GM23248 (cell line): ENCODE data around the gene HIGD1A. TPM values are rescaled to one million over a fixed set of nuclear protein-coding genes. Genes with fewer than 3 reads are reported as not detected.

Source experiments
- DNase-seq: peaks from one replicate; pipeline ENCODE4 v3.0.0-alpha.2; 2015
- H2AFZ ChIP-seq: fragments of 200-600 bp; sonication (generic); 2 replicates; pipeline ENCODE4 v1.6.1; 2016; ENCODE audit warnings: antibody characterized with exemption
- H3F3A ChIP-seq: fragments of 200-600 bp; sonication (generic); 2 replicates; pipeline ENCODE4 v1.6.1; 2016; ENCODE audit warnings: mild to moderate bottlenecking, antibody characterized with exemption, mixed run types; ENCODE audit not compliant: insufficient read depth
- H3K27ac ChIP-seq: fragments of 200-600 bp; sonication (generic); 2 replicates; pipeline ENCODE4 v1.5.1; 2016; ENCODE audit warnings: mild to moderate bottlenecking
- H3K27me3 ChIP-seq: fragments of 200-600 bp; sonication (generic); replicated peaks from 2 replicates; pipeline ENCODE4 v1.6.1; 2016; ENCODE audit warnings: mild to moderate bottlenecking; ENCODE audit not compliant: insufficient read depth
- H3K36me3 ChIP-seq: fragments of 200-600 bp; sonication (generic); 2 replicates; pipeline ENCODE4 v1.6.1; 2016; ENCODE audit warnings: low read depth, mild to moderate bottlenecking
- H3K4me1 ChIP-seq: fragments of 200-600 bp; sonication (generic); 2 replicates; pipeline ENCODE4 v1.6.1; 2016; ENCODE audit warnings: mild to moderate bottlenecking; ENCODE audit not compliant: insufficient read depth
- H3K4me2 ChIP-seq: fragments of 200-600 bp; sonication (generic); one replicate; pipeline ENCODE4 v1.6.1; 2016; ENCODE audit warnings: mild to moderate bottlenecking; ENCODE audit not compliant: unreplicated experiment
- H3K4me3 ChIP-seq: fragments of 200-600 bp; sonication (generic); 2 replicates; pipeline ENCODE4 v1.5.1; 2016; ENCODE audit warnings: mild to moderate bottlenecking
- H3K79me2 ChIP-seq: fragments of 200-600 bp; sonication (generic); 2 replicates; pipeline ENCODE4 v1.6.1; 2016; ENCODE audit warnings: mild to moderate bottlenecking; ENCODE audit not compliant: insufficient read depth
- H3K9ac ChIP-seq: fragments of 200-600 bp; sonication (generic); 2 replicates; pipeline ENCODE4 v1.6.1; 2016; ENCODE audit warnings: mild to moderate bottlenecking
- H3K9me2 ChIP-seq: fragments of 200-600 bp; sonication (generic); 2 replicates; pipeline ENCODE4 v1.6.1; 2016; ENCODE audit warnings: mixed run types, mild to moderate bottlenecking, moderate library complexity; ENCODE audit not compliant: insufficient read depth
- H3K9me3 ChIP-seq: fragments of 200-600 bp; sonication (generic); one replicate; pipeline ENCODE4 v1.6.1; 2017; ENCODE audit warnings: low read depth
- H4K20me1 ChIP-seq: fragments of 200-600 bp; sonication (generic); 2 replicates; pipeline ENCODE4 v1.6.0; 2016; ENCODE audit not compliant: insufficient read depth
- EZH2 ChIP-seq: fragments of 200-600 bp; sonication (generic); IDR thresholded peaks from 2 replicates; pipeline ENCODE4 v1.6.1; 2018; ENCODE audit warnings: antibody characterized with exemption, mild to moderate bottlenecking; ENCODE audit not compliant: insufficient read depth, poor library complexity, severe bottlenecking
- EZH2phosphoT487 ChIP-seq: fragments of 200-600 bp; sonication (generic); IDR thresholded peaks from 2 replicates; pipeline ENCODE4 v1.6.1; 2018; ENCODE audit warnings: antibody characterized with exemption, moderate library complexity, mild to moderate bottlenecking, low read depth; ENCODE audit not compliant: insufficient read depth
- WGBS, 2 experiments: methylation state at CpG; one replicate each; pipeline ENCODE4 v1.1.6; 2015 to 2017; ENCODE audit warnings: low lambda C conversion rate in 2 of 2, low coverage in 1 of 2; ENCODE audit errors: missing lambda C conversion rate in 2 of 2; 5-methylcytosine and 5-hydroxymethylcytosine counted together
- in situ Hi-C: fragments of 300-500 bp; cut with MboI; formaldehyde crosslinking; loops from 2 replicates; pipeline ENCODE4 v1.15.0; 2020
- polyA plus RNA-seq: library from polyadenylated mRNA; unstranded; fragments of >200 nt; fragmentation: Nextera tagmentation; extraction: Ambion mirVana; gene quantifications from 2 replicates; pipeline ENCODE4 v1.2.1, GENCODE V29; 2016
- total RNA-seq: library from RNA; depleted of rRNA; stranded (reverse); fragments of >200 nt; shearing (Covaris generic); gene quantifications from 2 replicates; pipeline ENCODE4 v1.2.3, GENCODE V29; 2014

Gene HIGD1A
- total and polyA plus RNA-seq, 2 experiments from 2014 or later = 173 to 217 TPM

GRCh38 chr3:42841332-42841731, 37.0 kb upstream of the HIGD1A start:
- in situ Hi-C loops = no loop called here
- H3K79me2 ChIP-seq = no peaks in the 10 kb centered on the region
- no peaks in the 10 kb centered on the region for H3K9me3 ChIP-seq
- H3K4me3 ChIP-seq = no peak overlapping the region
- H3K9ac ChIP-seq = no peak overlapping the region
- no peaks in the 10 kb centered on the region for H3K9me2 ChIP-seq
- H3K4me1 ChIP-seq = no peaks in the 10 kb centered on the region
- WGBS, 2 experiments = 19 to 20% methylated on average over 1 of the region's 1 CpG
- no peaks in the 10 kb centered on the region; the same call in 1 of the 2 replicates for H3K27me3 ChIP-seq
- DNase-seq = no peak
- H4K20me1 ChIP-seq = no peaks in the 10 kb centered on the region
- no peaks in the 10 kb centered on the region for H3F3A ChIP-seq
- no peak overlapping the region for H3K4me2 ChIP-seq
- H3K36me3 ChIP-seq = no peaks in the 10 kb centered on the region
- H2AFZ ChIP-seq = no peak overlapping the region
- H3K27ac ChIP-seq = no peak overlapping the region
- TF ChIP-seq EZH2phosphoT487 (no peak), EZH2 (no peak)

GRCh38 chr3:42839616-42840015, 35.3 kb upstream of the HIGD1A start:
- 5% methylated on average over 7 of the region's 7 CpGs for WGBS, 2 experiments
- Histone ChIP-seq H3K4me1 (no peaks in the 10 kb centered on the region), H3K27me3 (no peaks in the 10 kb centered on the region), H3K79me2 (no peaks in the 10 kb centered on the region), H3K36me3 (no peaks in the 10 kb centered on the region), H3K9me2 (no peaks in the 10 kb centered on the region), H3K9me3 (no peaks in the 10 kb centered on the region), H3F3A (no peaks in the 10 kb centered on the region), H3K27ac (no peak overlapping the region), H3K9ac (peak overlapping the region; percentile 44; the same call in 1 of the 2 replicates), H3K4me2 (peak overlapping the region; percentile 37), H2AFZ (peak overlapping the region; percentile 83), H4K20me1 (no peaks in the 10 kb centered on the region), H3K4me3 (peak overlapping the region; percentile 43; the same call in 1 of the 2 replicates)
- in situ Hi-C loops = no loop called here
- TF ChIP-seq EZH2phosphoT487 (no peak), EZH2 (no peak)
- DNase-seq = peak; percentile 84

- Histone ChIP-seq H3K4me3 (no peak overlapping the region), H3K9ac (no peak overlapping the region), H3K9me2 (no peaks in the 10 kb centered on the region), H2AFZ (no peak overlapping the region), H3F3A (no peaks in the 10 kb centered on the region), H3K4me2 (no peak overlapping the region), H3K27me3 (no peaks in the 10 kb centered on the region), H3K9me3 (no peaks in the 10 kb centered on the region), H4K20me1 (no peaks in the 10 kb centered on the region), H3K4me1 (no peaks in the 10 kb centered on the region), H3K79me2 (no peaks in the 10 kb centered on the region), H3K36me3 (no peaks in the 10 kb centered on the region), H3K27ac (no peak overlapping the region)
- 46 to 50% methylated on average over 4 of the region's 4 CpGs for WGBS, 2 experiments
- no peak for DNase-seq
- in situ Hi-C loops = no loop called here
- no peak for TF ChIP-seq EZH2
- TF ChIP-seq EZH2phosphoT487 = no peak
Observed at GRCh38 chr3:42838571-42838970, 34.3 kb upstream of the HIGD1A start.

GRCh38 chr3:42836150-42837123, 32.1 kb upstream of the HIGD1A start:
- Histone ChIP-seq H4K20me1 (no peaks in the 10 kb centered on the region), H3K36me3 (no peaks in the 10 kb centered on the region), H2AFZ (no peak overlapping the region), H3K27me3 (no peaks in the 10 kb centered on the region), H3K27ac (no peak overlapping the region), H3K9me2 (no peaks in the 10 kb centered on the region), H3K4me1 (no peaks in the 10 kb centered on the region), H3K79me2 (no peaks in the 10 kb centered on the region), H3F3A (no peaks in the 10 kb centered on the region; the same call in 1 of the 2 replicates), H3K4me2 (no peak overlapping the region), H3K4me3 (no peak overlapping the region), H3K9me3 (no peaks in the 10 kb centered on the region), H3K9ac (no peak overlapping the region)
- DNase-seq = peak; percentile 12
- 67 to 70% methylated on average over 5 of the region's 5 CpGs for WGBS, 2 experiments
- TF ChIP-seq EZH2 (no peak), EZH2phosphoT487 (no peak)
- in situ Hi-C loops = no loop called here
